IMR-90 (cell line): ENCODE measurements around the gene EPN2. TPM values are rescaled to one million over a fixed set of nuclear protein-coding genes. Genes with fewer than 3 reads are reported as not detected.

Experiments
- ATAC-seq: fragments of 200-7000 bp; cut with Tn5 transposase; 2 replicates; pipeline ENCODE4 v1.9.1; 2020; ENCODE audit warnings: low read depth, mild to moderate bottlenecking, moderate library complexity
- BruUV-seq: library from RNA; stranded (reverse); fragments of 400-500 nt; replicated peaks from 2 replicates; lab custom pipeline; 2021; lab: Mats Ljungman, UMichigan
- CTCF ChIA-PET: fragments of 300-600 bp; formaldehyde crosslinking; extraction: SDS; loops from one replicate; lab custom pipeline; 2021; ENCODE audit warnings: antibody characterized with exemption; lab: Yijun Ruan, JAX
- POLR2A ChIA-PET: fragments of 300-600 bp; sonication (Branson Sonifier 250); formaldehyde crosslinking; loops from one replicate; lab custom pipeline; 2022; ENCODE audit warnings: antibody characterized with exemption; ENCODE audit not compliant: unreplicated experiment; lab: Charles Lee
- DNase-seq: peaks from one replicate; pipeline ENCODE4 v3.0.0; 2013
- H2AFZ ChIP-seq: replicated peaks from 2 replicates; pipeline ENCODE3; 2013; ENCODE audit warnings: low read length, mild to moderate bottlenecking; ENCODE audit not compliant: poor library complexity
- H2AK5ac ChIP-seq: 2 replicates; pipeline ENCODE4 v1.6.1; 2013; ENCODE audit warnings: low read depth, low read length, inconsistent platforms
- H2AK9ac ChIP-seq: replicated peaks from 2 replicates; pipeline ENCODE3; 2013; ENCODE audit warnings: mild to moderate bottlenecking, low read depth, low read length, moderate library complexity; ENCODE audit not compliant: poor library complexity
- H2BK120ac ChIP-seq: 2 replicates; pipeline ENCODE4 v1.6.1; 2013; ENCODE audit warnings: low read depth, low read length, inconsistent platforms
- H2BK15ac ChIP-seq: 3 replicates; pipeline ENCODE4 v1.6.1; 2013; ENCODE audit warnings: low read depth, low read length, inconsistent platforms
- H2BK20ac ChIP-seq: 2 replicates; pipeline ENCODE4 v1.6.1; 2013; ENCODE audit warnings: low read depth, mild to moderate bottlenecking, inconsistent platforms, low read length, moderate library complexity
- H2BK5ac ChIP-seq: 2 replicates; pipeline ENCODE4 v1.6.1; 2013; ENCODE audit warnings: mild to moderate bottlenecking, low read depth, low read length, inconsistent platforms; ENCODE audit not compliant: poor library complexity, severe bottlenecking
- H3K14ac ChIP-seq: replicated peaks from 2 replicates; pipeline ENCODE4 v1.6.1; 2013; ENCODE audit warnings: low read depth, low read length, inconsistent platforms
- H3K18ac ChIP-seq: 2 replicates; pipeline ENCODE4 v1.6.1; 2013; ENCODE audit warnings: low read depth, low read length, control low read depth
- H3K23ac ChIP-seq: 2 replicates; pipeline ENCODE4 v1.6.1; 2013; ENCODE audit warnings: low read depth, low read length, inconsistent platforms
- H3K27ac ChIP-seq: 2 replicates; pipeline ENCODE4 v1.5.1; 2013; ENCODE audit warnings: mild to moderate bottlenecking, control low read depth, low read length; ENCODE audit not compliant: insufficient read depth
- H3K27me3 ChIP-seq: 2 replicates; pipeline ENCODE4 v1.6.1; 2013; ENCODE audit warnings: low read length; ENCODE audit not compliant: control insufficient read depth, insufficient read depth
- H3K36me3 ChIP-seq: 2 replicates; pipeline ENCODE4 v1.6.1; 2013; ENCODE audit warnings: low read length, mixed read lengths; ENCODE audit not compliant: control insufficient read depth, insufficient read depth
- H3K4ac ChIP-seq: 2 replicates; pipeline ENCODE4 v1.6.1; 2013; ENCODE audit warnings: low read depth, low read length, inconsistent platforms
- H3K4me1 ChIP-seq: 2 replicates; pipeline ENCODE4 v1.6.1; 2013; ENCODE audit warnings: low read length, mixed read lengths; ENCODE audit not compliant: control insufficient read depth, insufficient read depth
- H3K4me2 ChIP-seq: 2 replicates; pipeline ENCODE4 v1.6.1; 2013; ENCODE audit warnings: low read depth, mild to moderate bottlenecking, control low read depth, low read length, moderate library complexity
- H3K4me3 ChIP-seq: 2 replicates; pipeline ENCODE4 v1.5.1; 2013; ENCODE audit warnings: low read depth, mild to moderate bottlenecking, control low read depth, low read length, moderate library complexity; ENCODE audit not compliant: insufficient read depth
- H3K56ac ChIP-seq: 2 replicates; pipeline ENCODE4 v1.6.1; 2013; ENCODE audit warnings: low read length, inconsistent platforms; ENCODE audit not compliant: insufficient read depth; ENCODE audit errors: extremely low read depth
- H3K79me1 ChIP-seq, 2 experiments: 2 replicates each; pipeline ENCODE4 v1.6.1; 2013; ENCODE audit warnings: low read length in 2 of 2, inconsistent platforms in 1 of 2, low read depth in 1 of 2
- H3K9ac ChIP-seq: 2 replicates; pipeline ENCODE4 v1.6.1; 2013; ENCODE audit warnings: low read depth, low read length, control low read depth
- H3K9me1 ChIP-seq: 2 replicates; pipeline ENCODE4 v1.6.1; 2013; ENCODE audit warnings: low read length, inconsistent platforms; ENCODE audit not compliant: insufficient read depth
- H3K9me3 ChIP-seq: 2 replicates; pipeline ENCODE4 v1.6.1; 2013; ENCODE audit warnings: low read length; ENCODE audit not compliant: control insufficient read depth, insufficient read depth
- H4K20me1 ChIP-seq: 2 replicates; pipeline ENCODE4 v1.6.1; 2013; ENCODE audit warnings: low read length, inconsistent platforms; ENCODE audit not compliant: insufficient read depth
- H4K5ac ChIP-seq: 2 replicates; pipeline ENCODE4 v1.6.1; 2013; ENCODE audit warnings: mild to moderate bottlenecking, low read depth, low read length, control low read depth
- H4K8ac ChIP-seq, 2 experiments: 2 replicates each; pipeline ENCODE4 v1.6.1; 2013; ENCODE audit warnings: low read depth in 2 of 2, low read length in 2 of 2, control low read depth in 1 of 2, inconsistent platforms in 1 of 2
- H4K91ac ChIP-seq: 2 replicates; pipeline ENCODE4 v1.6.1; 2013; ENCODE audit warnings: low read depth, low read length, inconsistent platforms; ENCODE audit not compliant: insufficient read depth
- BHLHE40 ChIP-seq: fragments of 150-350 bp; IDR thresholded peaks from 2 replicates; pipeline ENCODE4 v1.6.1; 2016; ENCODE audit warnings: mild to moderate bottlenecking, low read depth, low read length
- CEBPB ChIP-seq: IDR thresholded peaks from 2 replicates; pipeline ENCODE4 v1.6.1; 2012; ENCODE audit warnings: low read depth, low read length, improper control_type of control experiment
- CHD1 ChIP-seq: IDR thresholded peaks from 2 replicates; pipeline ENCODE4 v1.6.1; 2012; ENCODE audit warnings: low read depth, low read length, improper control_type of control experiment
- CTCF ChIP-seq: conservative IDR thresholded peaks from 2 replicates; pipeline ENCODE4 v1.5.1; 2012; ENCODE audit warnings: mild to moderate bottlenecking, low read depth, low read length, improper control_type of control experiment
- ELK1 ChIP-seq: fragments of 150-350 bp; IDR thresholded peaks from 2 replicates; pipeline ENCODE4 v1.6.1; 2016; ENCODE audit warnings: low read depth, mild to moderate bottlenecking, low read length, moderate library complexity, borderline replicate concordance
- FOS ChIP-seq: fragments of 150-350 bp; IDR thresholded peaks from 2 replicates; pipeline ENCODE4 v1.6.1; 2016; ENCODE audit warnings: low read depth, low read length
- MAFK ChIP-seq: IDR thresholded peaks from 2 replicates; pipeline ENCODE4 v1.6.1; 2012; ENCODE audit warnings: low read depth, low read length, improper control_type of control experiment
- MAZ ChIP-seq: IDR thresholded peaks from 2 replicates; pipeline ENCODE4 v1.6.1; 2012; ENCODE audit warnings: low read depth, mild to moderate bottlenecking, low read length, improper control_type of control experiment, moderate library complexity, borderline replicate concordance
- MXI1 ChIP-seq: IDR thresholded peaks from 2 replicates; pipeline ENCODE4 v1.6.1; 2012; ENCODE audit warnings: low read depth, mild to moderate bottlenecking, low read length, moderate library complexity, borderline replicate concordance
- NFE2L2 ChIP-seq: fragments of 150-350 bp; IDR thresholded peaks from 2 replicates; pipeline ENCODE4 v1.6.1; 2016; ENCODE audit warnings: low read depth, mild to moderate bottlenecking, low read length
- POLR2A ChIP-seq: IDR thresholded peaks from 2 replicates; pipeline ENCODE4 v1.6.1; 2012; ENCODE audit warnings: mild to moderate bottlenecking, low read depth, low read length
- RAD21 ChIP-seq: IDR thresholded peaks from 2 replicates; pipeline ENCODE4 v1.6.1; 2012; ENCODE audit warnings: low read length, improper control_type of control experiment
- RCOR1 ChIP-seq: IDR thresholded peaks from 2 replicates; pipeline ENCODE4 v1.6.1; 2012; ENCODE audit warnings: mild to moderate bottlenecking, low read length, improper control_type of control experiment; ENCODE audit not compliant: insufficient replicate concordance
- RFX5 ChIP-seq: IDR thresholded peaks from 2 replicates; pipeline ENCODE4 v1.8.0; 2012; ENCODE audit warnings: low read depth, mild to moderate bottlenecking, low read length, moderate library complexity
- SMC3 ChIP-seq: fragments of 150-350 bp; IDR thresholded peaks from 2 replicates; pipeline ENCODE4 v1.6.1; 2016; ENCODE audit warnings: low read depth, mild to moderate bottlenecking, antibody characterized with exemption, low read length, moderate library complexity
- USF2 ChIP-seq: fragments of 150-350 bp; IDR thresholded peaks from 2 replicates; pipeline ENCODE4 v1.6.1; 2017; ENCODE audit warnings: mild to moderate bottlenecking, antibody characterized with exemption, low read length, low read depth
- WGBS, 2 experiments: methylation state at CpG; one replicate each; pipeline versions ENCODE4 v1.1.5 to v1.1.7; 2013; ENCODE audit warnings: missing lambda C conversion rate in 2 of 2; ENCODE audit not compliant: insufficient read length in 1 of 2; ENCODE audit errors: extremely low coverage in 2 of 2; 5-methylcytosine and 5-hydroxymethylcytosine counted together
- dilution Hi-C: fragments of 300-500 bp; cut with HindIII; formaldehyde crosslinking; loops from one replicate; pipeline ENCODE4 v1.14.3; 2018; ENCODE audit warnings: low sequenced_read_pairs; ENCODE audit not compliant: unreplicated experiment
- in situ Hi-C: fragments of 300-500 bp; cut with MboI; formaldehyde crosslinking; loops from 3 replicates; pipeline ENCODE4 v1.14.3; 2019; ENCODE audit warnings: low sequenced_read_pairs, inconsistent platforms, mixed read lengths
- intact Hi-C: fragments of 100-400 bp; cut with micrococcal nuclease; formaldehyde crosslinking; loops from 2 replicates; pipeline ENCODE4 v1.10.0; 2022
- polyA plus RNA-seq, 3 experiments: library from polyadenylated mRNA; depleted of rRNA; stranded (reverse); fragments of >200 nt; gene quantifications; 2 replicates each; pipeline ENCODE4 v1.2.3, GENCODE V29; 2012; ENCODE audit warnings: low replicate concordance in 1 of 3
- total RNA-seq: library from RNA; depleted of rRNA; stranded (reverse); fragments of >200 nt; gene quantifications from 2 replicates; pipeline ENCODE4 v1.2.3, GENCODE V29; 2012

Gene EPN2
- total and polyA plus RNA-seq, 2 of the 4 experiments (the other 2 are of a cell fraction) = 14.9 to 25.3 TPM

DNA sequence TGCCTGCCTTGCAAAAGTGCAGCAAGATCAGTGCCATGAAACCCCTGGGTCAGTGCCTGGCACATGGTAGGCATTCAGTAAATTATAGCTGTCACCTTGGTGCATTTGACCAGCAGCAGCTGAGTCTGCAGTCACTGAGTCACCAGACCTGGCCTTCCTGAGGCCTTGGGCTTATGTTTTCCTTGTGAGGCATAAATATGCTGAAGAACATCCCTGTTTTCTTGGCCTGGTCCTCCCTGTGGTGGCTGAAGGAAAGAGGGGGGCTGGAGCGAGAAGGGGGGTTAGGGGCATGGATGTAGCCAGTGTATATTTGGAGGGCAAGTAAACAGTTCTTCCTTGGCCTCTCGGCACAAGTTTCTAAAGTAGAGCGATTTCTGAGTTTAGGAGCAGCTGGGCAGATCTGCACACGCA is 26.5 kb downstream of the EPN2 start:
- no CpG with 5 or more reads among the region's 4 CpGs for WGBS, 2 experiments
- ChIA-PET CTCF (no interaction called here), POLR2A (no interaction called here)

More for the DNA sequence above, 26.5 kb downstream of the EPN2 start:
- peak overlapping the region; percentile 17 for H3K4me2 ChIP-seq
- H4K5ac ChIP-seq = no peak overlapping the region
- in situ Hi-C loops (no loop called here), intact Hi-C loops (no loop called here), dilution Hi-C loops (no loop called here)
- H3K36me3 ChIP-seq = no peaks in the 10 kb centered on the region
- H3K18ac ChIP-seq = 0 out of 2 replicates have a peak overlapping the region, but pooled peaks have one; percentile 10
- no peak overlapping the region for H2BK20ac ChIP-seq
- peak overlapping the region; percentile 67 for H3K4ac ChIP-seq
- H4K20me1 ChIP-seq = peaks cover 67% of the 10 kb centered on the region
- DNase-seq (peak; percentile 76), ATAC-seq (peak; percentile 74)
- H2BK5ac ChIP-seq = peak overlapping the region; percentile 78
- H3K9me3 ChIP-seq = no peaks in the 10 kb centered on the region
- peaks cover 43% of the 10 kb centered on the region for H3K9me1 ChIP-seq
- H3K27ac ChIP-seq = peak overlapping the region; percentile 37; the same call in 1 of the 2 replicates
- H3K4me3 ChIP-seq = no peak overlapping the region
- peak overlapping the region; percentile 12; the same call in 1 of the 2 replicates for H3K14ac ChIP-seq
- H4K91ac ChIP-seq = peak overlapping the region; percentile 20; the same call in 1 of the 2 replicates
- BruUV-seq = no TSS peak
- peaks cover 30% of the 10 kb centered on the region for H3K4me1 ChIP-seq
- peaks cover 40 to 75% of the 10 kb centered on the region in 2 experiments for H3K79me1 ChIP-seq
- no peak overlapping the region for H3K23ac ChIP-seq
- H2AFZ ChIP-seq = peak overlapping the region; percentile 4
- no peak overlapping the region for H3K9ac ChIP-seq
- TF ChIP-seq CTCF (no peak), FOS (0 out of 2 replicates have a peak, but pooled peaks have one; percentile 13), MXI1 (peak; percentile 19; the same call in 1 of the 2 replicates), CHD1 (no peak), CEBPB (peak; percentile 37; the same call in 1 of the 2 replicates), RFX5 (peak; percentile 68; the same call in 1 of the 2 replicates), NFE2L2 (no peak), SMC3 (no peak), RCOR1 (no peak), POLR2A (no peak), MAFK (peak; percentile 18; the same call in 1 of the 2 replicates), BHLHE40 (peak; percentile 39; the same call in 1 of the 2 replicates), RAD21 (no peak), MAZ (peak; percentile 26; the same call in 1 of the 2 replicates), ELK1 (no peak), USF2 (no peak)
- H4K8ac ChIP-seq = no peak overlapping the region; a peak in 1 of 4 replicates
- 0 out of 2 replicates have a peak overlapping the region, but pooled peaks have one; percentile 4 for H2BK120ac ChIP-seq
- peak overlapping the region; percentile 11; the same call in 1 of the 2 replicates for H2AK5ac ChIP-seq
- no peak overlapping the region for H3K56ac ChIP-seq
- no peaks in the 10 kb centered on the region for H3K27me3 ChIP-seq
- H2AK9ac ChIP-seq = peak overlapping the region; percentile 33
- no peak overlapping the region for H2BK15ac ChIP-seq
